Fibroblast of lung (primary cell): ENCODE data around the gene GTF2F2. TPM values are rescaled to one million over a fixed set of nuclear protein-coding genes. Genes with fewer than 3 reads are reported as not detected.

ENCODE experiments used
- DNase-seq, 2 donors: peaks; one replicate each; pipeline versions ENCODE4 v3.0.0 to v3.0.0-alpha.2; 2010; ENCODE audit warnings: low read depth in 2 of 2
- H2AFZ ChIP-seq: 2 replicates; pipeline ENCODE4 v1.5.1; 2012; ENCODE audit warnings: low read length, control low read depth, inconsistent platforms
- H3K27ac ChIP-seq: 2 replicates; pipeline ENCODE4 v1.5.1; 2011; ENCODE audit warnings: low read length, control low read depth; ENCODE audit not compliant: insufficient read depth
- H3K27me3 ChIP-seq: 2 replicates; pipeline ENCODE4 v1.5.1; 2011; ENCODE audit warnings: mild to moderate bottlenecking, low read length; ENCODE audit not compliant: control insufficient read depth, insufficient read depth
- H3K36me3 ChIP-seq: 2 replicates; pipeline ENCODE4 v1.5.1; 2011; ENCODE audit warnings: low read length; ENCODE audit not compliant: control insufficient read depth, insufficient read depth
- H3K4me1 ChIP-seq: 2 replicates; pipeline ENCODE4 v1.5.1; 2011; ENCODE audit warnings: low read length; ENCODE audit not compliant: control insufficient read depth, insufficient read depth; ENCODE audit errors: extremely low read depth
- H3K4me2 ChIP-seq: 2 replicates; pipeline ENCODE4 v1.5.1; 2011; ENCODE audit warnings: low read length, control low read depth; ENCODE audit not compliant: insufficient read depth; ENCODE audit errors: extremely low read depth
- H3K4me3 ChIP-seq, 4 experiments: fragments of 200-600 bp in 1 of 4; sonication (generic) in 1 of 4; replicated peaks in 1 of 4; 2 replicates each; pipeline ENCODE4 v1.5.1; 2011 to 2016; ENCODE audit warnings: low read length in 4 of 4, low read depth in 3 of 4, mild to moderate bottlenecking in 3 of 4, control low read depth in 2 of 4, inconsistent platforms in 1 of 4, mixed read lengths in 1 of 4; ENCODE audit not compliant: insufficient read depth in 1 of 4; ENCODE audit errors: control extremely low read depth in 1 of 4
- H3K79me2 ChIP-seq: 2 replicates; pipeline ENCODE4 v1.5.1; 2012; ENCODE audit warnings: mild to moderate bottlenecking, low read length, inconsistent platforms; ENCODE audit not compliant: control insufficient read depth, insufficient read depth
- H3K9ac ChIP-seq: 2 replicates; pipeline ENCODE4 v1.5.1; 2011; ENCODE audit warnings: mild to moderate bottlenecking, low read length, control low read depth; ENCODE audit not compliant: insufficient read depth
- H3K9me3 ChIP-seq: 2 replicates; pipeline ENCODE4 v1.5.1; 2012; ENCODE audit warnings: low read depth, low read length; ENCODE audit not compliant: control insufficient read depth, insufficient read depth
- H4K20me1 ChIP-seq: 2 replicates; pipeline ENCODE4 v1.5.1; 2011; ENCODE audit warnings: low read length; ENCODE audit not compliant: control insufficient read depth, insufficient read depth; ENCODE audit errors: extremely low read depth
- CTCF ChIP-seq, 2 donors: IDR thresholded peaks in 1 of 2; conservative IDR thresholded peaks in 1 of 2; 1 replicate in 1 of 2; 2 replicates in 1 of 2; pipeline ENCODE4 v1.5.1; 2011 to 2012; ENCODE audit warnings: low read length in 2 of 2, control low read depth in 1 of 2, inconsistent platforms in 1 of 2, low read depth in 1 of 2, mild to moderate bottlenecking in 1 of 2
- EZH2 ChIP-seq: IDR thresholded peaks from 2 replicates; pipeline ENCODE4 v1.5.1; 2012; ENCODE audit warnings: low read length, control low read depth, mild to moderate bottlenecking; ENCODE audit errors: missing control alignments
- polyA plus RNA-seq, 2 donors: library from polyadenylated mRNA; depleted of rRNA in 1 of 2; stranded (reverse) in 1 of 2; unstranded in 1 of 2; fragments of >200 nt; gene quantifications; 2 replicates each; pipeline ENCODE4 v1.2.1, GENCODE V29; 2011 to 2012; ENCODE audit warnings: missing spikeins in 1 of 2
- total RNA-seq: library from RNA; depleted of rRNA; stranded (reverse); fragments of >200 nt; gene quantifications from 2 replicates; pipeline ENCODE4 v1.2.1, GENCODE V29; 2014

Gene GTF2F2
- total and polyA plus RNA-seq, 2 donors (not counting 1 experiment from before 2014, with no cell fraction given), result 23.4 to 31.7 TPM

GRCh38 chr13:45280011-45280410 lies 159.7 kb downstream of the GTF2F2 start:
- Histone ChIP-seq H4K20me1 (no peaks in the 10 kb centered on the region), H3K27me3 (no peaks in the 10 kb centered on the region), H3K4me1 (no peaks in the 10 kb centered on the region), H2AFZ (no peak overlapping the region), H3K36me3 (no peaks in the 10 kb centered on the region), H3K27ac (no peak overlapping the region), H3K9me3 (no peaks in the 10 kb centered on the region), H3K79me2 (no peaks in the 10 kb centered on the region), H3K9ac (no peak overlapping the region), H3K4me3 (no peak overlapping the region), H3K4me2 (no peak overlapping the region)
- TF ChIP-seq EZH2 (no peak), CTCF (conservative IDR thresholded peaks at IDR 0.05 in 1 of 2, IDR thresholded peaks at IDR 0.05 in 1 of 2; ENCODE audit: low read depth in 1 of 2, low read length in 2 of 2) (no peak)
- no peak for DNase-seq

- H3K36me3 ChIP-seq, result no peaks in the 10 kb centered on the region
- no peak overlapping the region for H3K4me2 ChIP-seq
- peak; percentile 85 to 92 for TF ChIP-seq CTCF (conservative IDR thresholded peaks at IDR 0.05 in 1 of 2, IDR thresholded peaks at IDR 0.05 in 1 of 2; ENCODE audit: low read depth in 1 of 2, low read length in 2 of 2)
- TF ChIP-seq EZH2, result no peak
- H3K4me3 ChIP-seq, result no peak overlapping the region
- H4K20me1 ChIP-seq, result no peaks in the 10 kb centered on the region
- no peak overlapping the region for H3K9ac ChIP-seq
- H3K4me1 ChIP-seq, result no peaks in the 10 kb centered on the region
- H2AFZ ChIP-seq, result no peak overlapping the region
- DNase-seq, result peak; percentile 74 to 82
- H3K79me2 ChIP-seq, result no peaks in the 10 kb centered on the region
- no peak overlapping the region for H3K27ac ChIP-seq
- no peaks in the 10 kb centered on the region for H3K27me3 ChIP-seq
- H3K9me3 ChIP-seq, result no peaks in the 10 kb centered on the region
These were observed 160.7 kb downstream of the GTF2F2 start for GRCh38 chr13:45280751-45281634.

GRCh38 chr13:45282994-45283393 lies 162.7 kb downstream of the GTF2F2 start:
- H3K27me3 ChIP-seq, result no peaks in the 10 kb centered on the region
- no peaks in the 10 kb centered on the region for H3K9me3 ChIP-seq
- DNase-seq, result no peak
- no peak overlapping the region for H2AFZ ChIP-seq
- no peak overlapping the region for H3K4me2 ChIP-seq
- no peak overlapping the region for H3K9ac ChIP-seq
- H3K27ac ChIP-seq, result no peak overlapping the region
- no peaks in the 10 kb centered on the region for H3K79me2 ChIP-seq
- no peak for TF ChIP-seq EZH2
- no peak for TF ChIP-seq CTCF (conservative IDR thresholded peaks at IDR 0.05 in 1 of 2, IDR thresholded peaks at IDR 0.05 in 1 of 2; ENCODE audit: low read depth in 1 of 2, low read length in 2 of 2)
- H4K20me1 ChIP-seq, result no peaks in the 10 kb centered on the region
- H3K36me3 ChIP-seq, result no peaks in the 10 kb centered on the region
- H3K4me3 ChIP-seq, result no peak overlapping the region
- H3K4me1 ChIP-seq, result no peaks in the 10 kb centered on the region
